Tibial artery (tissue), 4 donors: Measurements from ENCODE around the gene TCOF1.

Source experiments
- DNase-seq, 2 donors: peaks; one replicate each; pipeline ENCODE4 v3.0.0-alpha.2; 2019
- H3K27ac ChIP-seq, 2 donors: fragments of 200-600 bp; sonication (generic) in 1 of 2; 1 replicate in 1 of 2; 2 replicates in 1 of 2; pipeline ENCODE4 v1.5.1; 2018 to 2019; ENCODE audit warnings: mild to moderate bottlenecking in 1 of 2
- H3K27me3 ChIP-seq, 2 donors: fragments of 200-600 bp; sonication (generic) in 1 of 2; one replicate each; pipeline versions ENCODE4 v1.5.1 to v1.6.0; 2016 to 2019
- H3K36me3 ChIP-seq, 3 donors: fragments of 200-600 bp; sonication (generic) in 2 of 3; one replicate each; pipeline ENCODE4 v1.5.1; 2016 to 2019; ENCODE audit warnings: mild to moderate bottlenecking in 2 of 3
- H3K4me1 ChIP-seq, 4 donors: fragments of 200-600 bp; sonication (generic) in 2 of 4; 1 replicate in 3 of 4; 2 replicates in 1 of 4; pipeline ENCODE4 v1.5.1; 2016 to 2019
- H3K4me3 ChIP-seq, 2 donors: fragments of 200-600 bp; sonication (generic) in 1 of 2; 1 replicate in 1 of 2; 2 replicates in 1 of 2; pipeline ENCODE4 v1.5.1; 2018 to 2019; ENCODE audit warnings: mild to moderate bottlenecking in 2 of 2
- H3K9me3 ChIP-seq, 3 donors: fragments of 200-600 bp; sonication (generic) in 1 of 3; one replicate each; pipeline ENCODE4 v1.5.1; 2016 to 2019
- CTCF ChIP-seq, 2 experiments: fragments of 200-600 bp in 1 of 2; fragments of 450-650 bp in 1 of 2; IDR thresholded peaks; one replicate each; pipeline ENCODE4 v1.5.1; 2017 to 2019; ENCODE audit warnings: antibody characterized with exemption in 2 of 2, mild to moderate bottlenecking in 1 of 2, moderate library complexity in 1 of 2
- intact Hi-C: fragments of 100-400 bp; cut with DNase I; formaldehyde crosslinking; loops from one replicate; pipeline ENCODE4 v1.15.0; 2023; ENCODE audit warnings: low total_unique reads

Gene TCOF1

GRCh38 chr5:150406723-150407095, 49.2 kb downstream of the TCOF1 start:
- no peak overlapping the region for H3K27ac ChIP-seq
- TF ChIP-seq CTCF (IDR thresholded peaks at IDR 0.05) = no peak
- H3K9me3 ChIP-seq = no peaks in the 10 kb centered on the region
- H3K36me3 ChIP-seq = peaks cover 0 to 17% (median 15%) of the 10 kb centered on the region in 3 donors
- intact Hi-C loops = no loop called here
- H3K27me3 ChIP-seq = no peaks in the 10 kb centered on the region
- peaks cover 0 to 14% (median 9%) of the 10 kb centered on the region in 4 donors for H3K4me1 ChIP-seq
- H3K4me3 ChIP-seq = no peak overlapping the region
- no peak for DNase-seq

GRCh38 chr5:150407096-150407720, 49.7 kb downstream of the TCOF1 start:
- Histone ChIP-seq H3K27me3 (no peaks in the 10 kb centered on the region), H3K4me3 (no peak overlapping the region), H3K9me3 (no peaks in the 10 kb centered on the region), H3K36me3 (peaks cover 0 to 12% (median 10%) of the 10 kb centered on the region in 3 donors), H3K4me1 (peaks cover 0 to 14% (median 9%) of the 10 kb centered on the region in 4 donors), H3K27ac (no peak overlapping the region)
- intact Hi-C loops = no loop called here
- TF ChIP-seq CTCF (IDR thresholded peaks at IDR 0.05) = no peak
- DNase-seq = no peak

- peaks cover 0 to under 1% (median 0%) of the 10 kb centered on the region in 3 donors for H3K36me3 ChIP-seq
These were observed 50.9 kb downstream of the TCOF1 start for GRCh38 chr5:150408231-150408943.

GRCh38 chr5:150409638-150410523, 52.4 kb downstream of the TCOF1 start:
- intact Hi-C loops = no loop called here
- Histone ChIP-seq H3K4me1 (peaks cover 0 to 19% (median 11%) of the 10 kb centered on the region in 4 donors), H3K27me3 (no peaks in the 10 kb centered on the region), H3K4me3 (peak overlapping the region; percentile 22 to 38), H3K9me3 (no peaks in the 10 kb centered on the region), H3K27ac (peak overlapping the region; percentile 63 to 65), H3K36me3 (no peaks in the 10 kb centered on the region)
- no peak for TF ChIP-seq CTCF (IDR thresholded peaks at IDR 0.05)
- peak; percentile 87 to 90 for DNase-seq

More at GRCh38 chr5:150408231-150408943, 50.9 kb downstream of the TCOF1 start:
- DNase-seq = no peak
- Histone ChIP-seq H3K27ac (no peak overlapping the region), H3K4me1 (peaks cover 0 to 19% (median 11%) of the 10 kb centered on the region in 4 donors), H3K9me3 (no peaks in the 10 kb centered on the region), H3K4me3 (no peak overlapping the region), H3K27me3 (no peaks in the 10 kb centered on the region)
- intact Hi-C loops = no loop called here
- no peak for TF ChIP-seq CTCF (IDR thresholded peaks at IDR 0.05)

GRCh38 chr5:150410524-150411244, 53.2 kb downstream of the TCOF1 start:
- peak overlapping the region; percentile 45 to 46 for H3K4me3 ChIP-seq
- TF ChIP-seq CTCF (IDR thresholded peaks at IDR 0.05) = no peak
- no peaks in the 10 kb centered on the region for H3K36me3 ChIP-seq
- peak overlapping the region; percentile 63 to 65 for H3K27ac ChIP-seq
- no peaks in the 10 kb centered on the region for H3K27me3 ChIP-seq
- intact Hi-C loops = no loop called here
- H3K4me1 ChIP-seq = peaks cover 0 to 19% (median 11%) of the 10 kb centered on the region in 4 donors
- peak; percentile 74 to 80 for DNase-seq
- H3K9me3 ChIP-seq = no peaks in the 10 kb centered on the region
